SH-SY5Y (cell line): Measurements from ENCODE around the gene PSIP1.

ENCODE experiments used
- GATA2 ChIP-seq: IDR thresholded peaks from 2 replicates; pipeline ENCODE4 v1.6.1; 2011; ENCODE audit warnings: mild to moderate bottlenecking, low read depth, low read length
- GATA3 ChIP-seq: IDR thresholded peaks from 2 replicates; pipeline ENCODE4 v1.6.1; 2011; ENCODE audit warnings: low read depth, mild to moderate bottlenecking, low read length, moderate library complexity

The PSIP1 gene

DNA sequence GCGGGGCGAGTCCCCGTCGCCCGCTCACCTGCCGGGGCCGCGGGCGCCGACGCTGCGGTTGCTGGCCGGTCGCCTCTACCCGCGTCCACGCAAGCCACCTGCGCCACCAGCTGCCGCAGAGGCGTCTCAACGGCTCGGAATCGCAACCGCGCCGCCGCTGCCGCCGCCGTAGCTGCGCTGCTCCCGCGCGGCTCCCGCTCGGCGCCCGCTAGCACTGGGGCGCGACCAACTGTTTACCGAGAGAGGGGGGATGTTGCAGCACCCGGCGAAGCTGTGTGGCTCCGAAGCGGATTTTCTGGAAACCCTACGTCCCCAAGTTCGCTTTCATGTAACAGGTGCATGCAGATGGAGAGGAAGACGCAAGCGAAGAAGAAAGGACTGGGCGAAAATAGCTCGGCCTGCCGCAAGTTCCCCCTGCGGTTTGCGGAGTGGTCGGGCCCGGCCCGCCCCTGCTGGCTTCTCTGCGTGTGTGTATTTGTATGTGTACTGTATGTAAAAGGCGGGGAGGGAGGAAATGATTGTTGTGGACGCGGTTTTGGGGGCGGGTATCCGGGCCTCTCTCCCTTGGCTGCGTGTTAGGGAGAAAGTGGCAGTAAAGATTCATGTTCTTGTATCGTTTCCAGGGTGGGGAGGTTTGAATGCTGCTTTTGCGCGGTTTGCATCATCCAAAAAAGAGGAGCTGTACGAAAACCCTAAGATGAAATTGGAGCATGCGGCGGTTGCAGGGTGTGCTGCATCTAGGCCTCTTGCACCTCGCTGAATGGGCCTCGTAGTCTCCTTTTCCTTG is at the start of gene PSIP1:
Gene PSIP1, minus strand, starts transcription at position 182 of the 787 bp plus-strand sequence. CDS start 782 bp downstream, outside the sequence.
- TF ChIP-seq GATA3: no peak
- no peak for TF ChIP-seq GATA2

GRCh38 chr9:15553528-15553898 is 42.7 kb upstream of the PSIP1 start:
- TF ChIP-seq GATA2 (no peak), GATA3 (no peak)

GRCh38 chr9:15552636-15553527 is 42.1 kb upstream of the PSIP1 start, which contains the start of gene CCDC171:
Gene CCDC171 (plus strand): TSS chr9:15553043. CDS start chr9:15564089, 11,046 bp downstream.
- no peak for TF ChIP-seq GATA3
- TF ChIP-seq GATA2: no peak

- TF ChIP-seq GATA2 (no peak), GATA3 (no peak)
Observed at GRCh38 chr9:15549611-15550010, 38.8 kb upstream of the PSIP1 start.

DNA sequence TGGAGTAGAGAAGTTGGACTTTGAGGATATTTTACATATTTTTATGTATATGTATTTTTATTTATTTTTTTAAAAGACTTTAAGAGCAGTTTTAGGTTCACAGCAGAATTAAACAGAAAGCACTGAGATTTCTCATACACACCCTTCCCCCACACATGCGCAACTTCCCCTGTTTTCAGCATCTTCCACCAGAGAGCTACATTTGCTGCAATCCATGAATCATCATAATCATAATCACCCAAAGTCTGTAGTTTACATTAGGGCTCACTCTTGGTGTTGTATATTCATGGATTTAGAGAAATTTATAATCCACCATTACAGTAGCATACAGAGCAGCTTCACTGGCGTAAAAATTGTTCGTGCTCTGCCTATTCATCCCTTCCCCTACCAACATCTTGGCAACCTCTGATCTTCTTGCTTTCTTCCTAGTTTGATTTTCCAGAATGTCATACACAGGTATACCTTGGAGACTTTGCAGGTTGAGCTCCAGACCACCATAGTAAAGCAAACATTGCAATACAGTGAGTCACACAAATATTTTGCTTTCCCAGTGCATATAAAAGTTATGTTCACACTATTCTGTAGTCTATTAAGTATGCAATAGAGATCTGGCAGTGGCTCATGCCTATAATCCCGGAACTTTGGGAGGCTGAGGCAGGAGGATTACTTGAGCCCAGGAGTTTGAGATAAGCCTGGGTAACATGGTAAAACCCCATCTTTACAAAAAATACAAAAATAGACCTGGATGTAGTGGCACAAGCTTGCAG is 32.5 kb upstream of the PSIP1 start:
- no peak for TF ChIP-seq GATA3
- no peak for TF ChIP-seq GATA2

DNA sequence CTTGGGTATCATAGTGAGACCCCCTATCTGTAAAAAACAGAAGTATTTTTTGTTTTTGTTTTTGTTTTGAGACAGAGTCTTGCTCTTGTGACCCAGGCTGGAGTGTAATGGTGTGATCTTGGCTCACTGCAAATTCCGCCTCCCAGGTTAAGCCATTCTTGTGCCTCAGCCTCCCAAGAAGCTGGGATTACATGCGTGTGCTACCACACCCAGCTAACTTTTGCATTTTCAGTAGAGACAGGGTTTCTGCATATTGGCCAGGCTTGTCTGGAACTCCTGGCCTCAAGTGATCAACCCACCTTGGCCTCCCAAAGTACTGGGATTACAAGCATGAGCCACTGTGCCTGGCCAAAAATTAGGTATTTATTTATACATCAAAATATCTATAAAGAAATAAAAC is 31.9 kb upstream of the PSIP1 start:
- TF ChIP-seq GATA3: no peak
- TF ChIP-seq GATA2: no peak

DNA sequence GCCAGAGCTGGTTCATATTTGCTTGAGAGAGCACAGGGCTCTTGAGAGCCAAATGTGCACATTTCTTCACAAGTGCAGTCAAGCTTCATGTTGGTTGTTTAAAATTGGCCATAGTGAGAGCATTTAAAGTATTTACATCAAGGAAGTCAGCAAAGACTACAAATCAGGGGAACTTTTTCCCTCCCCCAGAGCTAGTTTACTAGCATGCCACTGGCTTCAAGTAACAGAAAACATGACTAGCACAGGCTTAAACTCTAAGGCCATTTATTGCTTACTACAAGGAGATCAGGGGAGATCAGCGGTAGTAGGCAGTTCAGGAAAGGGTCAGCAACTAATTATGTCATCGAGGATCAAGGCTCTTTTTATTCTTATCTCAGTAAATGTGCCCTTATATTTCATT is 31.1 kb upstream of the PSIP1 start:
- TF ChIP-seq GATA3 (no peak), GATA2 (no peak)

DNA sequence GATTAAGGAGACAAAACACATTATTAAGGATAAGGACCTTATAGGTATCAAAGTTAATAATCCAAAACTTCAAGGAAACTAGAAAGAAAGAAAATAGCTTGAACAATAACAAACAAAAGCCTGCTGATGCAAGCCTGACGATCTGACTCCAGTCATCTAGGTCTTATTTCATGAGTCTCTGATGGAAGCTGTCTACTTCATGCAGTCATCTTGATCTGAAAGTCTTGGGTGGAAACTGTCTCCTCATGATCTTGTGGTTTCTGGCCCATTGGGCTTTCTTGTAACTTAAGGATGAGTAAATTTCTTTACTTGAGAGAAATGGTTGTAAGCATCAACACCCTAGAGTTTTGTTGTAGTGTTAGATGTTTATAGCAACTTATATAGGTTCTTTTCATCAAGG is 20.6 kb upstream of the PSIP1 start:
- TF ChIP-seq GATA2 (no peak), GATA3 (no peak)

- TF ChIP-seq GATA2 (no peak), GATA3 (no peak)
Observed at GRCh38 chr9:15529566-15530324, 19.0 kb upstream of the PSIP1 start.

DNA sequence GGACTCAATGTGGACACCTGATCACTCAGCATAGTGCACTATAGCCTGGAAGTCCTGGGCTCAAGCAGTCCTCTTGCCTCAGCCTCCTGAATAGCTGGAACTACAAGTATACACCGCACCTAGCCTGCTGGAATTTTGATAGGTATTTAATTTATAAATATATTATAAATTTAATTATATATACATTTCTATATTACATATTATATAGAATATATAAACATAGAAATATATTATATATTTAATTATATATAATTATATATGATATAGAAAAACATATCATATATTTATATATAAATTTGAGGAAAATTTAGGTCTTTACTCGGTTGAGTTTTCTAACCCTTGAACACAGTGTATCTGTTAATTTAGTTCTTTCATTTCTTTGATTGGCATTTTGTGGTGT is 15.2 kb upstream of the PSIP1 start:
- TF ChIP-seq GATA3: no peak
- TF ChIP-seq GATA2: no peak

DNA sequence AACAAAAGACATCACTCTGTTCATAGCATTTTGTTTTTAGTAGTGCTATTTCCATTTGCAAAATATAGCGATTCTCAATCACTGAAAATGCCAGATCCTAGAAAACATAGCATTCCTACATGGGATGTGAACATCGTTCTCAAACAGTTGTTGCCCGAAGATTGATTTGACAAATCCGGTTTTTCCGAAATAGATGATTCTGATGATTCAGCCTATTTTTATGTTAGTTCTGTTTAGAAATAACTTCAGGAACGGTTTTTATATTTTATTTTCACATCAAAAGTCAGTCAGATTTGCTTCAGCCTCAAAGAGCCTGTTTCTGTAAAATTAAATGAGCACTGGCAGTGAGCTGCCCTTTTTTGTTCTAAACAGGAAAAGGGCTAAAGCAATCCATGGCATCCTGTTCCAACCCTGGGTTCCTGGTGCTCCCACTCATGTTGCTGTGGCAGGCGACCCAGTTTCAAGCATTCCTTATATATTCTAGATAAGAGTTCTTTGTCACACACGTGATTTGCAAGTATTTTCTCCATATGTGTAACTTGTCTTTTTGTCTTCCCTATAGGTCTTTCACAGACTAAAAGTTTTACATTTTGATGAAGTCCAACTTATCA is 14.2 kb upstream of the PSIP1 start:
- TF ChIP-seq GATA2 (no peak), GATA3 (no peak)

GRCh38 chr9:15522130-15522755 is 11.5 kb upstream of the PSIP1 start:
- no peak for TF ChIP-seq GATA2
- TF ChIP-seq GATA3: no peak
